ENCODE results near the gene ATG5.
"Not testable (repeated sequence)": the region's sequence is repeated elsewhere in the genome, so short reads cannot be mapped to it uniquely, and the experiment has no call there.

ATG5 gene

DNA sequence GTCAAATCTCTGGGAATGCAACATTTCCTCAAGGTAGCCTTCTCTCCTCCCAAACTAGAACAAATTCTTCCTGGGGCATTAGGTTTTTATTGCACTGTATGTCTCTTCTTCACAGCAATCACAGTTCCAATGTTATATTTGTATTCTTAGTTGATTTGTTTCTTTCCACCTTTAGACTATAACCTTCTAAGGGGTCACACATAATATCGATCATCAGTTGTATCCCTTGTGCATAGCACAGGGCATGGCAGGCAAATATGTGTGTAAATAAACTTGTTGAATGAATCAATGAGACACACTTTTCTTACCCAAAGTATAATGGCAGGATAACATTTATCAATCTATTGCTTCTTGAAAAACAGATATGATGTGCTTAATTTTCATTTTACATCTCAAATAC is 81.0 kb downstream of the ATG5 start:
- TF ChIP-seq, protein P1, sequence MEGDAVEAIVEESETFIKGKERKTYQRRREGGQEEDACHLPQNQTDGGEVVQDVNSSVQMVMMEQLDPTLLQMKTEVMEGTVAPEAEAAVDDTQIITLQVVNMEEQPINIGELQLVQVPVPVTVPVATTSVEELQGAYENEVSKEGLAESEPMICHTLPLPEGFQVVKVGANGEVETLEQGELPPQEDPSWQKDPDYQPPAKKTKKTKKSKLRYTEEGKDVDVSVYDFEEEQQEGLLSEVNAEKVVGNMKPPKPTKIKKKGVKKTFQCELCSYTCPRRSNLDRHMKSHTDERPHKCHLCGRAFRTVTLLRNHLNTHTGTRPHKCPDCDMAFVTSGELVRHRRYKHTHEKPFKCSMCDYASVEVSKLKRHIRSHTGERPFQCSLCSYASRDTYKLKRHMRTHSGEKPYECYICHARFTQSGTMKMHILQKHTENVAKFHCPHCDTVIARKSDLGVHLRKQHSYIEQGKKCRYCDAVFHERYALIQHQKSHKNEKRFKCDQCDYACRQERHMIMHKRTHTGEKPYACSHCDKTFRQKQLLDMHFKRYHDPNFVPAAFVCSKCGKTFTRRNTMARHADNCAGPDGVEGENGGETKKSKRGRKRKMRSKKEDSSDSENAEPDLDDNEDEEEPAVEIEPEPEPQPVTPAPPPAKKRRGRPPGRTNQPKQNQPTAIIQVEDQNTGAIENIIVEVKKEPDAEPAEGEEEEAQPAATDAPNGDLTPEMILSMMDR (IDR thresholded peaks at IDR 0.05; ENCODE audit: low read length, missing control alignments), result no peak
- H3K4me3 ChIP-seq (replicated peaks; ENCODE audit: low read depth, low read length), result no peak overlapping the region
- DNase-seq (ENCODE audit: low read depth), result no peak

DNA sequence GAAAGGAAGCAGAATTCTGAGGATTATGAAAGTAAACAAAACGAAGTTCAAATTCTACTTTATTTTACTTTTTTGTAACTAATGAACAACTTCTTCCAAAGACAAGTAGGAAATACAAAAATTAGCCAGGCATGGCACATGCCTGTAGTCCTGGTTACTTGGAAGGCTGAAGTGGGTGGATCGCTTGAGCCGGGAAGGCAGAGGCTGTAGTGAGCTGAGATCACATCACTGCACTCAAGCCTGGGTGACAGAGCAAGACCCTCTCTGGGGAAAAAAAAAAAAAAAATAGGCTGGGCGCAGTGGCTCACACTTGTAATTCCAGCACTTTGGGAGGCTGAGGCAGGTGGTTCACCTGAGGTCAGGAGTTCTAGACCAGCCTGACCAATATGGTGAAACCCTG is 82.3 kb downstream of the ATG5 start:
- TF ChIP-seq, protein P1 (IDR thresholded peaks at IDR 0.05; ENCODE audit: low read length, missing control alignments), result no peak

DNA sequence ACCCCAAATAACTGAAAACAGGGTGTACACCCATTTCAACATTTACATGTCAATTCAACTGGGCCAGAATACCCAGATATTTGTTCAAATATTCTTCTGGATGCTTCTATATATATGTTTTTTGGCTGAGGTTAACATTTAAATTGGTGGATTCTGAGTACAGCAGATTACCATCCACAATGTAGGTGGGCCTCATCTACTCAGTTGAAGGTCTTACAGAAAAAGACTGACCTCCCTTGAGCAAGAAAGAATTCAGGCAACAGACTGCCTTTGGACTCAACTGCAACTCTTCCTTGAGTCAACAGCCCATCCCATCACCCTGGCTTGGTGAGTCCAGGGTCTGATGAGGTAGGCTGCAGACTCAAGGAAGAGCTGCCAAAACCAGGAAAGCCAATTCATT is 84.1 kb downstream of the ATG5 start:
- TF ChIP-seq, protein P1 (IDR thresholded peaks at IDR 0.05; ENCODE audit: low read length, missing control alignments), result no peak
- H3K4me3 ChIP-seq (replicated peaks; ENCODE audit: low read depth, low read length), result no peak overlapping the region
- no peak for DNase-seq (ENCODE audit: low read depth)

More for the DNA sequence above, 82.3 kb downstream of the ATG5 start:
- no peak overlapping the region for H3K4me3 ChIP-seq (replicated peaks; ENCODE audit: low read depth, low read length)
- DNase-seq (ENCODE audit: low read depth), result no peak

DNA sequence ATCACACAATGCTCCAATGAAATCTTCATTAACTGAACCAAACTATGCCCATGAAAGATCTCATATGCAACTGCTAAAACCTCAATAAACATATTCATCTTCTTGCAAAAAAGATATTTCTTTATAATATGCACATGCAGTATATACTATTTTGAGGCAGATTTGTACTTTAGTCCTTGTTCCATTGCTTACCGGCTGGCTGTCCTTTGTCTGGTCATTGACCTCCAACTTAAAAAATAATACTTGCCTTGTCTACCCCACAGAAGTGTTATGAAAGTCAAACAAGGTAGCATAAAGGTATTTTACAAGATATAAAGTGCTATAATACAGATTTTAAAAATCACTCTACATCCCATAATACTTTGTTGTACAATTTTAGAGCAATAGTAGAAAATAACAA is 88.3 kb downstream of the ATG5 start:
- no peak overlapping the region for H3K4me3 ChIP-seq (replicated peaks; ENCODE audit: low read depth, low read length)
- TF ChIP-seq, protein P1 (IDR thresholded peaks at IDR 0.05; ENCODE audit: low read length, missing control alignments), result no peak
- DNase-seq (ENCODE audit: low read depth), result no peak

DNA sequence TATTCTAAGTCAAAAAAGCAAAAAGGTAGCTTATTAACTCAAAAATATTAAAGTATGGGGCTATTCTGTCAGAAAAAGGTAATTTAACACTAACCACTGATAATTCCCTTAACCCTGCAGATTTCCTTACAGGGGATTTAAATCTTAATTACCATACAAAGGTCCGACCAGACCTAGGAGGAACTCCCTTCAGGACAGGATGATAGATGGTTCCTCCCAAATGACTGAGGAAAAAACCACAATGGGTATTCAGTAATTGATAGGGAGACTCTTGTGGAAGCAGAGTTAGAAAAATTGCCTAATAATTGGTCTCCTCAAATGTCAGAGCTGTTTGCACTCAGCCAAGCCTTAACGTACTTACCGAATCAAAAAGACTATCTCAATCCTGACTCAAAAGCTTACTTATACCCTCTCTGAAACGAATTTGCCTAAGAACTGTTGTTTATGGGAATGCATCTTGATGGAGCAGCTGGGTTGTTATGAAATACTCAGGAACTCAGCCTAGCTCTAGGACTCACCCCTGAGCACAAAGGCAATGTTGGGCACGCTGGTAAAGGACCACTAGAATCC is 95.6 kb downstream of the ATG5 start:
- not testable (repeated sequence) for H3K4me3 ChIP-seq (replicated peaks; ENCODE audit: low read depth, low read length); DNase-seq (ENCODE audit: low read depth)

DNA sequence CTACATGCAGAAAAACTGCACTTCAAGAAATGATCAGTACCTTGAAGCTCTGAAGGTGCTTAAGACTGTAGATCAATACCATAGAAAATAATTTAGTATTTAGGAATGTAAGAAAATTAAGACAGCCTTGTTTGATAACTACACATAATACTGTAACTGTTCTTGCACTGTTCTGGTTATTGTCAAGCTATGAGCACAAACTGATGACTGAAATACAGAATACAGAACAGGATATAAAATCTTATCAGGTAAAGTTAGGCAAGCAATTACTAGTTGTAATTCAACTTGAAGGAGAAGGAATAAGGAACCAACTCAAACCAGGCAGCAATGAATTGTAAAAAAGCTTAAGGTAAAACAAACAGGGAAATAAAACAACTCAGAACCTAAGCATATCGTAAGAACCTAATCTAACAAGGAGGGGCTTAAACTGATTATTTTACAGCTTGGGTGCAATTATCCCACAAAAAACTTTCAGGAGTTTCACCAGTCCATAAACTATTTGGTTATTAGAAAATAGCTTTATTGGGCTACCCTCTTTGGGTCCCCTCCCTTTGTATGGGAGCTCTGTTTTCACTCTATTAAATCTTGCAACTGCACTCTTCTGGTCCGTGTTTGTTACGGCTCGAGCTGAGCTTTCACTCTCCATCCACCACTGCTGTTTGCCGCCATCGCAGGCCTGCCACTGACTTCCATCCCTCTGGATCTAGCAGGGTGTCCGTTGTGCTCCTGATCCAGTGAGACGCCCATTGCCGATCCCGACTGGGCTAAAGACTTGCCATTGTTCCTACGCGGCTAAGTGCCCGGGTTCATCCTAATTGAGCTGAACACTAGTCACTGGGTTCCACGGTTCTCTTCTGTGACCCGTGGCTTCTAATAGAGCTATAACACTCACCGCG is 97.7 kb downstream of the ATG5 start:
- H3K4me3 ChIP-seq (replicated peaks; ENCODE audit: low read depth, low read length), result no peak overlapping the region
- TF ChIP-seq, protein P1 (IDR thresholded peaks at IDR 0.05; ENCODE audit: low read length, missing control alignments), result no peak
- no peak for DNase-seq (ENCODE audit: low read depth)

DNA sequence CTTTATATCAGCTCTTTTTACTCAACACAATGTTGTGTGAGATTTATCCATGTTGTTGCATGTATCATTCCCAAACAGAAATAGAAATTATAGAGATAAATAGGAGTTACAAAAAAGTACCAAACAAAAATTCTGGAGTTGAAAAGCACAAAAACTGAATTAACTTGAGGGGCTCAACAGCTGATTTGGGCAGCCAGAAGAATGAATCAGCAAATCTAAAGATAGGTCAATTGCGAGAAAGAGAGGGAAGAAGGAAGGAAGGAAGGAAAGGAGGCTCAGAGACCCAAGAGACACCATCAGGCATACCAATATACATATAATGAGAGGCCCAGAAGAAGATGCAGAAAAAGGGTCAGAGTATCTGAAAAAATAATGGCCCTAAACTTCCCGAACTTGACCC is 98.9 kb downstream of the ATG5 start:
- TF ChIP-seq, protein P1 (IDR thresholded peaks at IDR 0.05; ENCODE audit: low read length, missing control alignments), result no peak
- DNase-seq (ENCODE audit: low read depth), result no peak
- H3K4me3 ChIP-seq (replicated peaks; ENCODE audit: low read depth, low read length), result no peak overlapping the region

Data from fibroblast of pulmonary artery (primary cell).